CD4-positive, alpha-beta T cell treated with Interleukin-1 beta for 1 hour (primary cell): ENCODE data around the gene MEX3B.
"Not testable (repeated sequence)": the region's sequence is repeated elsewhere in the genome, so short reads cannot be mapped to it uniquely, and the experiment has no call there.

Experiments
- DNase-seq, 2 donors: peaks; one replicate each; pipeline ENCODE4 v3.0.0-alpha.2; 2020 to 2022

MEX3B gene

GRCh38 chr15:82047453-82048400 lies 1.9 kb upstream of the MEX3B start:
- DNase-seq: no peak

- DNase-seq: peak; percentile 88 to 91
Observed at GRCh38 chr15:82046666-82047452, 1.0 kb upstream of the MEX3B start.

GRCh38 chr15:82045179-82045891 lies 483 bp downstream of the MEX3B start:
- DNase-seq: peak; percentile 3 to 8

DNA sequence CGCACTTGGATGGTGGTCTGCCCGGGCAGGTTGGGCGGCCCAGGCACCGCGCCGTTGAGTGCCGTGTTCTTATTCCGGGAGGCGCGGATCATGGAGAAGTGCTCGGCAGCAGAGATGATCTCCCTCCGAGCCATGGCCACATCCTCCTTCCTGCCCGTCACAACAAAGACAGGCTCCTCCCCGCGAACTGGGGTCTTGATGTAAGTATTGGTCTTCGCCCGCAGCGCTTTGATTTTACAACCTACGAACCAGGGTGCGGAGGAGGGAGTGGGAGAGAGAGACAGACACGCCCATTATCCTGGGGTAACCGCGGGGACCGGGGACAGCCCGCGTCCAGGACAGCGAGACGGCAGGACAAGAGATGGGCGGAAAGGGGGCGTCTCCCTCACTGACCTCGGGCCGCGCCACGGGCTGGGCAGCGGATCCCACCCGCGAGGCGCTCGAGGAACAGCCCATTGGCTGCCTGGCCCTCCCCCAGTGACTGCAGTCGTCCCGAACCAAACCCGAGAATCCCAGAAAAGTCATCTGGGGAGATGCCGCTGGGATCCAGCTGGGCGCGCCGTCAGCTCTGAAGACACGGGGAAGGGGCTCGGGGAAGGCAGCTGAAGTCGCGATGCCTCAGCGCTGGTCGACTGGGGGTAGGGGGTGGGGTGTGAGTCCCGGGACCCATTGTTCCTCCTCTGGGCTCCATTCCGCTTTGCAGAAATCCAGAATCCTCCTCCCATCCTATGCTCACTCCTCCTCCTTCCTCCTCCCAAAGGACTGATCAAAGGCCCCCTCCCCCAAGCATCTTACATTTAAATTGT lies 1.2 kb downstream of the MEX3B start:
- DNase-seq: peak; percentile 21 to 30

GRCh38 chr15:82043796-82044372 lies 1.9 kb downstream of the MEX3B start:
- no peak for DNase-seq

DNA sequence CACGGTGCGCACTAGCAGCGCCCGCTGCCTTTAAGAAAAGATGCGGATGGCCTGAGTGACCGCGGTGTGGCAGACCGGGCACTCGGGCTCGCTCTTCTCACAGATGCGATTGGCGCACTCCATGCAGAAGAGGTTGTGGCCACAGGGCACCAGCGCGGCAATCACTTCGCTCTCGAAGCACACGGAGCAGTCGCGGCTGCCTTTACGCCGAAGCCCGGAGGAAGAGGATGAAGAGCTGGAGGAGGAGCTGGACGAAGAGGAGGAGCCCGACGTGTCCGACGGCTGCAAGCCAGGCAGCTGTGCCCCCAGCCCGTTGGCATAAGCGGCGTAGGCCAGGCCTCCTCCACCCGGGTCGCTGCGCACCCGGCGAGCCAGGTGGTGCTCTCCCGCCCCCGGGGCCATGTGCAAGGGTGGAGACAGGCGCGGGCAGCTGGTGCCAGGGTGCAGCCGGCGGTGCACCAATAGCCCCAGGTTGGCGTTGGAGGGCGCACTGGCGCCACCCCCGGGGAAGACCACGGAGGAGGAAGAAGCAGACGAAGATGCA lies 2.6 kb downstream of the MEX3B start:
- DNase-seq: no peak

- no peak for DNase-seq
Observed at GRCh38 chr15:82040862-82041261, 5.0 kb downstream of the MEX3B start.

GRCh38 chr15:82040390-82040789 lies 5.4 kb downstream of the MEX3B start:
- no peak for DNase-seq

DNA sequence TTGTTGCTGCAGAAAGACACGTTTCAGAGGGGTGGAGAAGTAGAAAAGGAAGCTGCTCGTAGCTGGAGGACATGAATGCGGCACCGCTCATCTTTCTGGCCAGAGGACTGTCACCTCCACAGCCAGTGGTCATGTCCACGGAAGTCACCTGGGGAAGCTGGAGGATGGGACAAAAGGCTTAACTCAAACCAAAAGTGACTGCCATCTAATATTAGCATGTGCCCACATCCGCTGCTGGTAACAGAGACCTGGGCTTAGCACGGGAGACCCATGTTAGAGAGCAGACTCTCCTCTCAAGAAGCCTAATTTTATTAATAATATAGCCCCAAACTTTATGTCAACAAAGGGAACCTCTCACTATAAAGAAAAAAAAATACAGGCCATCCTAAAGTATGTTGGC lies 5.9 kb downstream of the MEX3B start:
- DNase-seq: no peak

GRCh38 chr15:82036461-82036860 lies 9.4 kb downstream of the MEX3B start:
- no peak for DNase-seq

DNA sequence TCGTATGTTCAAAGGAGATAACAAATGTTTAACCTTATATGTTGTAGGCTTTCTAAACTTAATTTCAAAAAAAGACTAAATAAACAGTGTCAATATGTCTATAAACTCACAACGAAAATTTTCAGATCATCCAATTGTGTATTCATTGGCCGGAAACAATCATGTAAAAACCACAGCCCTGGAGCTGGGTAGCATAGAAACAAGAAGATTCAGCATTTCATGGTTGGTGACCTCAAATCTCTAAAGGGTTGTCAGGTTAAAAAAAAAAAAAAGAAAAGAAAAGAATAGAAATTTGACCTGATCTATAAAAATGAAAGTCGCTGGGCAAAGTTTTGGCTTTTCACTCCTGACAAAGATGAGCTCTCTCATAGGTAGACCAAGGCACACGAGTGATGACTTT lies 13.9 kb downstream of the MEX3B start:
- DNase-seq: no peak

- DNase-seq: no peak
Observed at GRCh38 chr15:82030176-82030575, 15.6 kb downstream of the MEX3B start.

- DNase-seq: not testable (repeated sequence)
Observed at GRCh38 chr15:82028163-82028562, 17.7 kb downstream of the MEX3B start.

GRCh38 chr15:82021992-82022391 lies 23.8 kb downstream of the MEX3B start:
- DNase-seq: no peak

DNA sequence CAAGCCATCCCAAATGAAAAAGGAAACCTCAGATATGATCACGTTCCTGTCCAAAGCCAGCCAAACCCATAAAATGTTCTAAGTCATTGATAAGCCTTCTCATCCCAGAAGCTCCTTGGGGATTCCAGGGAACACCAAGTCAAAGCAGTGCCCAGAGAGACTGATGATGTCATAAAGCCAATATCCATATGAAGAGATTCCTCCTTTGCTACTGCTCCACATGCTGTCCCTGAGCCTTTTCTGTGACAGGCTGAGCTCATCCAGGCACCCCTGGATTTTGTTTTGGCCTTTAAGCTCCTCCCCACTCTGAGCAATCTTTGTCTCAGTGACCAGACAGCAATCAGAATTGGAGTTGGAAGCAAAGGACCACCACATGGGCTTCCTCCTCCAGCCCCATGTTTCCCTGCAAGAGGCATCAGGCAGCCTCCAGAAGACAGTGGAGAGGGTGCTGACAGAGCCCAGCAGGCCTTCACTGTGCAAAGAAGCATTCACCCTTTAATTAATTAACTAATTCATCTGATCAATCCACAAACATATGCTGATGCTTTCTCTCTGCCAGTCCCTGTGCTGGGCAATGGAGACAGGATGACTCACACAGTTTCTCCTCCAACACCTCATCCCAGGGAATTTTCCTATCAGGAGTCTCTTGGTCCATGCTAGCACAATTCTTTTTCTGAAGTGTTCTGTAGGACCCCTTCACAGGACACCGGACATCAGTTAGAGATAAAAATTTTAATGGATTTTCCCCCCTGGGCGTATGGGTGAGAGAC lies 25.0 kb downstream of the MEX3B start:
- no peak for DNase-seq

DNA sequence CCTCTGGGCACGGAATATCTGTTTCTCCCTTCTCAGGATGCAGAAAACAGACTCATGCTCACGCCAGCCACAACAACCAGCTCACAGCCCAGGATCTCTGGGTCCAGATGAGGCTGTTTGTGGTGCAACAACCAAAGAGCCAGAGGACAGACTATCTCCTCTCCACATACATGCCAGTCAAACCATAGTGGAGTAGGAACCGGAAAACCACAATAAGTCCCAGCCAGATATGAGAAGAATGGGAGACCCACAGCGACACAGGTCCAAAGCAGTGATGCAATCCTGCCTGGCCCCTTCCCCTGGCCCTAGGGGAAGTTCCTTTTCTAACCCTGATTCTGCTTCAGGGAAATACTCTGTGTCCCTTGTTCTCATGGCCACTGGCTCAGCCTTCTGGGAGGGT lies 27.6 kb downstream of the MEX3B start:
- DNase-seq: no peak

DNA sequence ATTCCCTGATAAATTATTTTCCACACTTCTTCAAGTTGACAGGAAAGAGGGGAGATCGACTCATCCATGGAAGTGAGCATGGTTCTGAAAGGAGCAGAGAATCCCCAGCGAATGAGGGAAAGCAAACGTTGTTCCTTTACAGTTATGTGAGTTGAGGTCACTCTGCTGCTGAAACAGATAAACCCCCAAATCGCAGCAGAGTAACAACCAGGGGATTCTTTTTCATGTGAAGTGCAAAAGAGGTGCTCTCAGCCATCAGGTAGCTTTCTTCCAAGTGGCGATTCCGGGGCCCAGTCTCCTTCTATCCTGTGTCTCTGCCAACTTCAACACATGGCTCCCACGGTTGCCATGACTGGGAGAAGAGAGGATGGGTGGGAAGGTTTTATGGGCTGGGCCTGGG lies 28.2 kb downstream of the MEX3B start:
- no peak for DNase-seq

DNA sequence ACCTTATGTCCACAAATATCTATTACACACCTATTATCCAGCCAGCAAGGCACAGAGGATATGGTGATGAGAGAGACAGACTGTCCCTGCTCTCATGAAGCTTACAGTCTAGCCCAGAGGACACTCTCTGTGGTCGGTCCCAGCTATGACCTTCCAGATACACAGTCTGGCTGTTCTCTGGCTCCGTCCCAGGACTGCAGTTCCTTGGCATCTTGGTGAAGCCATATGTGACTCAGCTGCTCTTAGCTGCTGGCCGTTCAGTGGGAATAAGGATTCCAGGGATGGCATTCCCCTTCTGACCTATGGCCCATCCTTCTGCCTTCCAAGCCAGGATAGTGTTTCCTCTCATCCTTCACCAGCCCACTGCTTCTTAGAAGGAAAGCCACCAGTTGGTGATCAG lies 30.8 kb downstream of the MEX3B start:
- no peak for DNase-seq

DNA sequence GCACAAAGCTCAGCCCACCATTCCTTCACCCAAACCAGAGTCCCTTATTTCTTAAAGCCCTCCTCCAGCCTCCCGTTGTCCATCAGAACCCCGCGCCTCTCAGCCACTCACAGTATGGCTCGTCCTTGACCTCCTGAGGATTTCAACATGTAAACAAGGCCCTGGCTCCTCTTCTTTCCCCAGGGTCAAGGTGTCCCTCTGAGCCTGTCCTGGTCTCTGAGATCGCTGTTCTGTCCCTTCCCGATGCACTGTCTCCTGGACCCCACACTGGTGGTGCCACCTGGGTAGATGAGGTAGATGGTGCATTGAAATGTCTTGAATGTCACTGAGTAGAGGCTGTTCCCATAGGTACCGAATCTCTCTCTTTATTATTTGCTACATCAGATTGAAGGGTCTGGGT lies 32.9 kb downstream of the MEX3B start:
- no peak for DNase-seq

- DNase-seq: no peak
Observed at GRCh38 chr15:82005239-82005638, 40.6 kb downstream of the MEX3B start.

DNA sequence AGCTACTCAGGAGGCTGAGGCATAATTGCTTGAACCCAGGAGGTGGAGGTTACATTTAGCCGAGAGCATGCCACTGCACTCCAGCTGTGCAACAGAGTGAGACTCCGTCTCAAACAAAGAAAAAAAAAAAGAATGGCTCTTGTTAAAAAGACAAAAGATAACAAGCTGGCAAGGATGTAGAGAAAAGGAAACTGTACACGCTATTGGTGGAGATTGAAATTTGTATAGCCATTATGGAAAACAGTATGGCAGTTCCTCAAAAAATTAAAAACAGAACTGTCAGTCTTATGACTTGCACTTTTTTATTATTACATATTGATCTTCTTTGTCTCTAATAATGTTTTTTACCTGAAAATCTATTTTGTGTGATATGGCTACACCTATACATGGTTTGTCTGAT lies 41.9 kb downstream of the MEX3B start:
- DNase-seq: no peak
